Endothelial cell of umbilical vein (primary cell): ENCODE data around the gene PTPRE. TPM values are rescaled to one million over a fixed set of nuclear protein-coding genes. Genes with fewer than 3 reads are reported as not detected.

Source experiments
- BruUV-seq: library from RNA; stranded (reverse); fragments of 400-500 nt; replicated peaks from 2 replicates; lab custom pipeline; 2021; lab: Mats Ljungman, UMichigan
- CTCF ChIA-PET: fragments of 300-600, 350-600 bp; sonication (Branson Sonifier 250); formaldehyde crosslinking; loops from one replicate; lab custom pipeline; 2021; ENCODE audit warnings: antibody characterized with exemption, inconsistent platforms; lab: Charles Lee
- POLR2A ChIA-PET: fragments of 300-600, 350-600 bp; sonication (Branson Sonifier 250); formaldehyde crosslinking; loops from one replicate; lab custom pipeline; 2021; ENCODE audit warnings: antibody characterized with exemption, inconsistent platforms; lab: Charles Lee
- DNase-seq: peaks from one replicate; pipeline ENCODE4 v3.0.0-alpha.2; 2011; ENCODE audit warnings: low read depth, low spot score
- FAIRE-seq: peaks from 2 replicates; lab custom pipeline; 2011; peaks lifted over from hg19 to GRCh38; lab: Jason Lieb, UNC
- H2AFZ ChIP-seq: 2 replicates; pipeline ENCODE4 v1.6.0; 2012; ENCODE audit warnings: low read depth, low read length, control low read depth, inconsistent platforms
- H3K27ac ChIP-seq: 2 replicates; pipeline ENCODE4 v1.5.1; 2011; ENCODE audit warnings: low read depth, mild to moderate bottlenecking, control low read depth, low read length, moderate library complexity; ENCODE audit not compliant: insufficient read depth
- H3K27me3 ChIP-seq, 2 experiments: 2 replicates each; pipeline versions ENCODE4 v1.6.0 to v1.6.1; 2011; ENCODE audit warnings: low read length in 2 of 2, mixed read lengths in 1 of 2; ENCODE audit not compliant: control insufficient read depth in 2 of 2, insufficient read depth in 2 of 2
- H3K36me3 ChIP-seq, 2 experiments: 2 replicates in 1 of 2; 3 replicates in 1 of 2; pipeline ENCODE4 v1.5.1; 2011; ENCODE audit warnings: low read length in 2 of 2, mild to moderate bottlenecking in 1 of 2, moderate library complexity in 1 of 2; ENCODE audit not compliant: control insufficient read depth in 2 of 2, insufficient read depth in 2 of 2; ENCODE audit errors: extremely low read depth in 1 of 2
- H3K4me1 ChIP-seq: 3 replicates; pipeline ENCODE4 v1.5.1; 2011; ENCODE audit warnings: mild to moderate bottlenecking, low read length; ENCODE audit not compliant: control insufficient read depth, insufficient read depth; ENCODE audit errors: extremely low read depth
- H3K4me2 ChIP-seq: 2 replicates; pipeline ENCODE4 v1.6.1; 2011; ENCODE audit warnings: low read length, control low read depth, mixed read lengths; ENCODE audit not compliant: insufficient read depth
- H3K4me3 ChIP-seq, 3 experiments: fragments of 200-600 bp in 1 of 3; sonication (generic), shearing (Covaris generic) in 1 of 3; replicated peaks in 1 of 3; 2 replicates each; pipeline ENCODE4 v1.5.1; 2011 to 2016; ENCODE audit warnings: control low read depth in 3 of 3, low read length in 3 of 3, mild to moderate bottlenecking in 2 of 3, inconsistent platforms in 1 of 3, low read depth in 1 of 3, moderate library complexity in 1 of 3; ENCODE audit not compliant: insufficient read depth in 1 of 3
- H3K79me2 ChIP-seq: 2 replicates; pipeline ENCODE4 v1.6.0; 2012; ENCODE audit warnings: low read length, inconsistent platforms; ENCODE audit not compliant: control insufficient read depth, insufficient read depth
- H3K9ac ChIP-seq: replicated peaks from 2 replicates; pipeline ENCODE3; 2011; ENCODE audit warnings: low read length, control low read depth; ENCODE audit not compliant: insufficient read depth; ENCODE audit errors: extremely low read depth
- H3K9me1 ChIP-seq: replicated peaks from 3 replicates; pipeline ENCODE4 v1.6.0; 2011; ENCODE audit warnings: mild to moderate bottlenecking, low read length; ENCODE audit not compliant: control insufficient read depth, insufficient read depth; ENCODE audit errors: extremely low read depth
- H3K9me3 ChIP-seq: replicated peaks from 2 replicates; pipeline ENCODE4 v1.5.1; 2012; ENCODE audit warnings: low read length, inconsistent platforms; ENCODE audit not compliant: control insufficient read depth, insufficient read depth
- H4K20me1 ChIP-seq: replicated peaks from 2 replicates; pipeline ENCODE3; 2011; ENCODE audit warnings: mild to moderate bottlenecking, low read length; ENCODE audit not compliant: control insufficient read depth, insufficient read depth; ENCODE audit errors: extremely low read depth
- CTCF ChIP-seq, 2 donors: IDR thresholded peaks; 1 replicate in 1 of 2; 2 replicates in 1 of 2; pipeline ENCODE4 v1.5.1; 2011; ENCODE audit warnings: low read length in 2 of 2, mild to moderate bottlenecking in 2 of 2, moderate library complexity in 2 of 2, control low read depth in 1 of 2, inconsistent platforms in 1 of 2, low read depth in 1 of 2; ENCODE audit not compliant: insufficient read depth in 1 of 2; ENCODE audit errors: extremely low read depth in 1 of 2
- EZH2 ChIP-seq: IDR thresholded peaks from 2 replicates; pipeline ENCODE4 v1.6.1; 2012; ENCODE audit warnings: borderline replicate concordance, low read depth, mild to moderate bottlenecking, moderate library complexity, low read length, inconsistent platforms; ENCODE audit not compliant: severe bottlenecking
- FOS ChIP-seq: IDR thresholded peaks from 2 replicates; pipeline ENCODE4 v1.6.1; 2011; ENCODE audit warnings: mild to moderate bottlenecking, low read length, moderate library complexity, borderline replicate concordance; ENCODE audit not compliant: insufficient read depth
- GATA2 ChIP-seq: IDR thresholded peaks from 2 replicates; pipeline ENCODE4 v1.7.0; 2011; ENCODE audit warnings: low read depth, mild to moderate bottlenecking, moderate library complexity, mixed read lengths, low read length; ENCODE audit not compliant: insufficient read length, insufficient read depth
- JUN ChIP-seq: IDR thresholded peaks from 2 replicates; pipeline ENCODE4 v1.6.1; 2011; ENCODE audit warnings: borderline replicate concordance, low read depth; ENCODE audit not compliant: insufficient read length, insufficient read depth
- MAX ChIP-seq: IDR thresholded peaks from 2 replicates; pipeline ENCODE4 v1.6.1; 2011; ENCODE audit not compliant: insufficient read depth, insufficient read length
- MYC ChIP-seq: IDR thresholded peaks from one replicate; pipeline ENCODE4 v1.6.1; 2011; ENCODE audit warnings: mild to moderate bottlenecking, low read depth, low read length
- POLR2A ChIP-seq: IDR thresholded peaks from 2 replicates; pipeline ENCODE4 v1.6.1; 2012; ENCODE audit warnings: low read depth, mild to moderate bottlenecking, control low read depth, low read length
- POLR2AphosphoS5 ChIP-seq: IDR thresholded peaks from 2 replicates; pipeline ENCODE4 v1.6.1; 2012; ENCODE audit warnings: low read depth, mild to moderate bottlenecking, control low read depth, low read length, moderate library complexity; ENCODE audit not compliant: insufficient read depth
- dilution Hi-C: fragments of 300-500 bp; cut with MboI; formaldehyde crosslinking; loops from one replicate; pipeline ENCODE4 v1.15.0; 2019; ENCODE audit warnings: low sequenced_read_pairs; ENCODE audit not compliant: extremely low pct_ligation_motif_present
- intact Hi-C: fragments of 100-400 bp; cut with micrococcal nuclease; formaldehyde crosslinking; loops from one replicate; pipeline ENCODE4 v1.10.0; 2022
- polyA plus RNA-seq, 4 experiments: library from polyadenylated mRNA; depleted of rRNA in 3 of 4; stranded (reverse) in 3 of 4; unstranded in 1 of 4; fragments of >200 nt; gene quantifications; 2 replicates each; pipeline versions ENCODE4 v1.2.1 to v1.2.3, GENCODE V29; 2011 to 2012; ENCODE audit warnings: missing spikeins in 1 of 4
- total RNA-seq: library from RNA; stranded (reverse); gene quantifications from 2 replicates; pipeline ENCODE4 v1.2.3, GENCODE V29; 2021

The PTPRE gene
- total and polyA plus RNA-seq, 2 donors (not counting 3 experiments of a cell fraction or from before 2014, with no cell fraction given), result 37.3 to 116 TPM

GRCh38 chr10:128101901-128102300, 195.0 kb downstream of the PTPRE start:
- TF ChIP-seq POLR2AphosphoS5 (no peak), MYC (no peak), JUN (no peak), MAX (no peak), GATA2 (no peak), FOS (no peak), CTCF (IDR thresholded peaks at IDR 0.05; ENCODE audit: extremely low read depth in 1 of 2, insufficient read depth in 1 of 2, low read depth in 1 of 2, low read length in 2 of 2) (no peak), POLR2A (no peak), EZH2 (no peak)
- no TSS peak for BruUV-seq
- H3K4me3 ChIP-seq, result no peak overlapping the region
- FAIRE-seq (no peak), DNase-seq (no peak)
- CTCF ChIA-PET, result interaction anchor here (1.4 kb wide), 1 partner anchor 33 kb away, joined by 4 read pairs; no protein-coding TSS in a partner anchor
- no peaks in the 10 kb centered on the region for H4K20me1 ChIP-seq
- intact Hi-C loops, result no loop called here
- H3K9me3 ChIP-seq, result no peaks in the 10 kb centered on the region
- H3K9ac ChIP-seq, result no peak overlapping the region
- H3K4me1 ChIP-seq, result no peaks in the 10 kb centered on the region
- H3K27me3 ChIP-seq, result no peaks in the 10 kb centered on the region
- no peak overlapping the region for H3K27ac ChIP-seq
- no peaks in the 10 kb centered on the region for H3K9me1 ChIP-seq
- POLR2A ChIA-PET, result no interaction called here
- H3K36me3 ChIP-seq, result peaks cover 11 to 44% of the 10 kb centered on the region in 2 experiments
- H3K4me2 ChIP-seq, result no peak overlapping the region
- H3K79me2 ChIP-seq, result peaks cover 31% of the 10 kb centered on the region
- no peak overlapping the region for H2AFZ ChIP-seq
- dilution Hi-C loops, result no loop called here
